ENCODE measurements around the gene DUSP22. TPM values are rescaled to one million over a fixed set of nuclear protein-coding genes. Genes with fewer than 3 reads are reported as not detected.
A peak's percentile ranks its signal among the peaks of the same experiment; 100 is the strongest.

DUSP22 gene
- total RNA-seq, 1 donor from 2014 or later = 34.9 TPM

DNA sequence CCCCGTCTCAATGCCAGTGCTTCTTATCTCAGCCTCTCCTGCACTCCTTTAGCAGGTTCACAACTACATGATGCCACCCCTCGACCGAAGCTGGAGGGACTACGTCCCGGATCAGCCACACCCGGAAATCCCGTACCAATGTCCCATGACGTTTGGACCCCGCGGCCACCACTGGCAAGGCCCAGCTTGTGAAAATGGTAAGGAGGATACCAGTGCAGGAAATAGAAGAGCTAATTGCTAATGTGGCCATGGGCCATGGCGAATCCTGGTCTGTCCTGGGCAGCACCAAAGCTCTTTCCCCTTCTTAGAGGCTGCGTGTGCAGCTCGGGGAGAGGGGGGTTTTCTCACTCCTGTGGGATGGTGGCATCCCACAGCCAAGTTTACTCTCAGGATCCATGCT lies 104.8 kb downstream of the DUSP22 start:
- Histone ChIP-seq H3K9ac (ENCODE audit: low read length) (no peak overlapping the region), H3K36me3 (ENCODE audit: insufficient read depth, low read length) (no peaks in the 10 kb centered on the region), H3K27me3 (ENCODE audit: insufficient read depth, low read length) (peaks cover 41% of the 10 kb centered on the region), H3K4me3 (ENCODE audit: insufficient read depth, low read depth, low read length) (no peak overlapping the region), H4K20me1 (ENCODE audit: insufficient read depth, low read length) (no peaks in the 10 kb centered on the region), H3K27ac (ENCODE audit: low read depth, low read length) (no peak overlapping the region), H3K79me2 (ENCODE audit: insufficient read depth, low read length) (no peaks in the 10 kb centered on the region), H3K9me3 (ENCODE audit: insufficient read depth, low read depth, low read length) (no peaks in the 10 kb centered on the region), H2AFZ (ENCODE audit: low read depth, low read length) (no peak overlapping the region), H3K4me2 (ENCODE audit: low read length) (no peak overlapping the region), H3K4me1 (ENCODE audit: insufficient read depth, low read length) (no peaks in the 10 kb centered on the region)
- Mint-ChIP-seq H3K27ac (ENCODE audit: unreplicated experiment) (no peak overlapping the region), H3K4me1 (ENCODE audit: low read depth, unreplicated experiment) (peaks cover 2% of the 10 kb centered on the region), H3K4me3 (ENCODE audit: unreplicated experiment) (no peak overlapping the region), H3K9me3 (ENCODE audit: unreplicated experiment) (peaks cover 2% of the 10 kb centered on the region), H3K27me3 (ENCODE audit: low read depth, unreplicated experiment) (peaks cover 73% of the 10 kb centered on the region), H3K36me3 (ENCODE audit: low read depth, unreplicated experiment) (peaks cover 2% of the 10 kb centered on the region)
- FAIRE-seq (no peak), DNase-seq (ENCODE audit: low read depth) (no peak)
- TF ChIP-seq, protein P1, sequence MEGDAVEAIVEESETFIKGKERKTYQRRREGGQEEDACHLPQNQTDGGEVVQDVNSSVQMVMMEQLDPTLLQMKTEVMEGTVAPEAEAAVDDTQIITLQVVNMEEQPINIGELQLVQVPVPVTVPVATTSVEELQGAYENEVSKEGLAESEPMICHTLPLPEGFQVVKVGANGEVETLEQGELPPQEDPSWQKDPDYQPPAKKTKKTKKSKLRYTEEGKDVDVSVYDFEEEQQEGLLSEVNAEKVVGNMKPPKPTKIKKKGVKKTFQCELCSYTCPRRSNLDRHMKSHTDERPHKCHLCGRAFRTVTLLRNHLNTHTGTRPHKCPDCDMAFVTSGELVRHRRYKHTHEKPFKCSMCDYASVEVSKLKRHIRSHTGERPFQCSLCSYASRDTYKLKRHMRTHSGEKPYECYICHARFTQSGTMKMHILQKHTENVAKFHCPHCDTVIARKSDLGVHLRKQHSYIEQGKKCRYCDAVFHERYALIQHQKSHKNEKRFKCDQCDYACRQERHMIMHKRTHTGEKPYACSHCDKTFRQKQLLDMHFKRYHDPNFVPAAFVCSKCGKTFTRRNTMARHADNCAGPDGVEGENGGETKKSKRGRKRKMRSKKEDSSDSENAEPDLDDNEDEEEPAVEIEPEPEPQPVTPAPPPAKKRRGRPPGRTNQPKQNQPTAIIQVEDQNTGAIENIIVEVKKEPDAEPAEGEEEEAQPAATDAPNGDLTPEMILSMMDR (IDR thresholded peaks at IDR 0.05; ENCODE audit: insufficient read depth, low read depth, low read length) = no peak
- no peak for TF ChIP-seq EZH2 (IDR thresholded peaks at IDR 0.05; ENCODE audit: insufficient read depth, low read length)

DNA sequence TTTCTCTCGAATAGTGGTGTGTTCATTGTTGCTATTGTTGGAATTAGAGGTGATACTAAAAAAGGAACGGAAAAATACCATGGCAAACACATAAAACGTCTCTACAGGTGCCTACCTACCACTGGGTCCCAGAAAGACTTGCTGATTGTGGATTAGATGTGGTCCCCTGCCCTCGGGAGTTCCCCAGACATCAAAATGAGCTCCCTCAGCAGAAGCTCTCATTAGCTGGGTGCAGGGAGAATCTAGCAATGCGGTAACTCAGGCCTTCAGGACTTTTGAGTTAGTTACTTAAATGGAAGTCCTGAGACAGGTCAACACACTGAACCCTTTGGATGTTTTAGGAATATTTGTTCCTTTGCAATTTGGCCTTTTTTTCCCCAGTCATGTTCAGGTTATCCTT lies 105.3 kb downstream of the DUSP22 start:
- Mint-ChIP-seq H3K27me3 (ENCODE audit: low read depth, unreplicated experiment) (peaks cover 76% of the 10 kb centered on the region), H3K9me3 (ENCODE audit: unreplicated experiment) (peaks cover 3% of the 10 kb centered on the region), H3K4me1 (ENCODE audit: low read depth, unreplicated experiment) (peaks cover 2% of the 10 kb centered on the region), H3K27ac (ENCODE audit: unreplicated experiment) (peak overlapping the region; percentile 43), H3K4me3 (ENCODE audit: unreplicated experiment) (no peak overlapping the region), H3K36me3 (ENCODE audit: low read depth, unreplicated experiment) (peaks cover 2% of the 10 kb centered on the region)
- Histone ChIP-seq H3K36me3 (ENCODE audit: insufficient read depth, low read length) (no peaks in the 10 kb centered on the region), H3K9ac (ENCODE audit: low read length) (no peak overlapping the region), H2AFZ (ENCODE audit: low read depth, low read length) (no peak overlapping the region), H3K27me3 (ENCODE audit: insufficient read depth, low read length) (peaks cover 37% of the 10 kb centered on the region), H3K4me1 (ENCODE audit: insufficient read depth, low read length) (no peaks in the 10 kb centered on the region), H3K4me3 (ENCODE audit: insufficient read depth, low read depth, low read length) (no peak overlapping the region), H3K4me2 (ENCODE audit: low read length) (no peak overlapping the region), H4K20me1 (ENCODE audit: insufficient read depth, low read length) (no peaks in the 10 kb centered on the region), H3K9me3 (ENCODE audit: insufficient read depth, low read depth, low read length) (no peaks in the 10 kb centered on the region), H3K79me2 (ENCODE audit: insufficient read depth, low read length) (no peaks in the 10 kb centered on the region), H3K27ac (ENCODE audit: low read depth, low read length) (no peak overlapping the region)
- no peak for TF ChIP-seq EZH2 (IDR thresholded peaks at IDR 0.05; ENCODE audit: insufficient read depth, low read length)
- TF ChIP-seq, protein P1 (IDR thresholded peaks at IDR 0.05; ENCODE audit: insufficient read depth, low read depth, low read length) = no peak
- no peak for FAIRE-seq
- DNase-seq (ENCODE audit: low read depth) = no peak

DNA sequence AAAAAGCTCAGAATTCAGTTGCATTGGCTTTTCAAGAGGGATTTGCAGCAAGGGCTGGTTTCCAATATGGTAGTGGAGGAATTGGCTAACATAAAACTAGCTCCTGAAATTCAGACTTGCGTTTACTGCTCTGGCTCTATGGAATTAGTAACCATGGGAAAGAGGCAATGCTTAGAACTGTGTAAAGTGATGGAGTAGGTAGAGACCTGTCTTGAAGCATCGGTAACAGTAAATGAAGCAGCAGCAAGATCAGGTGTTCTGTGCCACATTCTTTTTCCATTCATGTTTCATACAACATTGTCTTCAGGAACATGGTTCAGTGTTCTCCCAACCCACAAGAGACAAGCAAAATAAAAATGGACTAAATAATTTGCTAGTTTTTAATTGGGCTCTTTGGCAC lies 105.8 kb downstream of the DUSP22 start:
- Mint-ChIP-seq H3K4me3 (ENCODE audit: unreplicated experiment) (no peak overlapping the region), H3K27me3 (ENCODE audit: low read depth, unreplicated experiment) (peaks cover 74% of the 10 kb centered on the region), H3K4me1 (ENCODE audit: low read depth, unreplicated experiment) (peaks cover 2% of the 10 kb centered on the region), H3K9me3 (ENCODE audit: unreplicated experiment) (peaks cover 7% of the 10 kb centered on the region), H3K36me3 (ENCODE audit: low read depth, unreplicated experiment) (peaks cover 2% of the 10 kb centered on the region), H3K27ac (ENCODE audit: unreplicated experiment) (no peak overlapping the region)
- no peaks in the 10 kb centered on the region for H3K79me2 ChIP-seq (ENCODE audit: insufficient read depth, low read length)
- FAIRE-seq (no peak), DNase-seq (ENCODE audit: low read depth) (no peak)
- no peak overlapping the region for H3K4me3 ChIP-seq (ENCODE audit: insufficient read depth, low read depth, low read length)
- no peaks in the 10 kb centered on the region for H3K36me3 ChIP-seq (ENCODE audit: insufficient read depth, low read length)
- no peak overlapping the region for H3K27ac ChIP-seq (ENCODE audit: low read depth, low read length)
- H4K20me1 ChIP-seq (ENCODE audit: insufficient read depth, low read length) = no peaks in the 10 kb centered on the region
- H3K4me2 ChIP-seq (ENCODE audit: low read length) = no peak overlapping the region
- H2AFZ ChIP-seq (ENCODE audit: low read depth, low read length) = no peak overlapping the region
- TF ChIP-seq, protein P1 (IDR thresholded peaks at IDR 0.05; ENCODE audit: insufficient read depth, low read depth, low read length) = no peak
- no peak for TF ChIP-seq EZH2 (IDR thresholded peaks at IDR 0.05; ENCODE audit: insufficient read depth, low read length)
- peaks cover 36% of the 10 kb centered on the region for H3K27me3 ChIP-seq (ENCODE audit: insufficient read depth, low read length)
- no peaks in the 10 kb centered on the region for H3K9me3 ChIP-seq (ENCODE audit: insufficient read depth, low read depth, low read length)
- no peak overlapping the region for H3K9ac ChIP-seq (ENCODE audit: low read length)
- no peaks in the 10 kb centered on the region for H3K4me1 ChIP-seq (ENCODE audit: insufficient read depth, low read length)
